ENCODE data around the gene CAPZB.

DNA sequence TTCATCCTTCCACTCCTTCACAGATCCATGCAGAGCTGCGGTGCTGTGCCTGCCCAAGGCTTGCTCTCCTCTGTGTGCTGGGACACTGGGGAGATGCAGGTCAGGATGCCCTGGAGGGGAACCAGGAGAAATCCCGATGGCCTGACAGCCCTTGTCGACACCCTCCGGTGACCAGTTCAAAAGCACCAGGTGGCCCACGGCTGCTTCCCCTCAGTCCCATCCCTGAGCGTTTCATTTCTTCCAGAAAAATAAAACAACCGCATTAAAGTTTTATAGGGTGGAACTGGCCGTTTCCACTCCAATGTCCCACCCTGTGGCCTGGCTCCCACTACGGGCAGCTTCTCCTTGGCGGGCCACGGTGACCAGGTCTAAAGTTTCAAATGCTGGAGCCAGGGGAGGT, 124.9 kb downstream of the CAPZB start:
- TF ChIP-seq, protein P1, sequence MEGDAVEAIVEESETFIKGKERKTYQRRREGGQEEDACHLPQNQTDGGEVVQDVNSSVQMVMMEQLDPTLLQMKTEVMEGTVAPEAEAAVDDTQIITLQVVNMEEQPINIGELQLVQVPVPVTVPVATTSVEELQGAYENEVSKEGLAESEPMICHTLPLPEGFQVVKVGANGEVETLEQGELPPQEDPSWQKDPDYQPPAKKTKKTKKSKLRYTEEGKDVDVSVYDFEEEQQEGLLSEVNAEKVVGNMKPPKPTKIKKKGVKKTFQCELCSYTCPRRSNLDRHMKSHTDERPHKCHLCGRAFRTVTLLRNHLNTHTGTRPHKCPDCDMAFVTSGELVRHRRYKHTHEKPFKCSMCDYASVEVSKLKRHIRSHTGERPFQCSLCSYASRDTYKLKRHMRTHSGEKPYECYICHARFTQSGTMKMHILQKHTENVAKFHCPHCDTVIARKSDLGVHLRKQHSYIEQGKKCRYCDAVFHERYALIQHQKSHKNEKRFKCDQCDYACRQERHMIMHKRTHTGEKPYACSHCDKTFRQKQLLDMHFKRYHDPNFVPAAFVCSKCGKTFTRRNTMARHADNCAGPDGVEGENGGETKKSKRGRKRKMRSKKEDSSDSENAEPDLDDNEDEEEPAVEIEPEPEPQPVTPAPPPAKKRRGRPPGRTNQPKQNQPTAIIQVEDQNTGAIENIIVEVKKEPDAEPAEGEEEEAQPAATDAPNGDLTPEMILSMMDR (IDR thresholded peaks at IDR 0.05), result no peak
- no peak for TF ChIP-seq POLR2A (IDR thresholded peaks at IDR 0.05)
